Calu3 (cell line): ENCODE results near the gene LCN6. TPM values are rescaled to one million over a fixed set of nuclear protein-coding genes. Genes with fewer than 3 reads are reported as not detected.

Source experiments
- BruUV-seq: library from RNA; stranded (reverse); fragments of 400-500 nt; replicated peaks from 2 replicates; lab custom pipeline; 2021; lab: Mats Ljungman, UMichigan
- CTCF ChIA-PET: fragments of 300-600 bp; sonication (Branson Sonifier 250); formaldehyde crosslinking; loops from one replicate; lab custom pipeline; 2022; ENCODE audit warnings: antibody characterized with exemption; lab: Charles Lee
- DNase-seq: peaks from one replicate; pipeline ENCODE4 v3.0.0; 2022
- H3K27ac Mint-ChIP-seq: one replicate; pipeline ENCODE4 v1.8.0; 2022; ENCODE audit warnings: mixed read lengths; ENCODE audit not compliant: unreplicated experiment
- H3K27me3 Mint-ChIP-seq: one replicate; pipeline ENCODE4 v1.8.0; 2022; ENCODE audit warnings: mixed read lengths; ENCODE audit not compliant: unreplicated experiment
- H3K36me3 Mint-ChIP-seq: one replicate; pipeline ENCODE4 v1.8.0; 2022; ENCODE audit warnings: mild to moderate bottlenecking, moderate library complexity, mixed read lengths; ENCODE audit not compliant: insufficient read depth, unreplicated experiment
- H3K4me1 Mint-ChIP-seq: one replicate; pipeline ENCODE4 v1.8.0; 2022; ENCODE audit warnings: mild to moderate bottlenecking, low read depth, mixed read lengths; ENCODE audit not compliant: unreplicated experiment
- H3K4me3 Mint-ChIP-seq: one replicate; pipeline ENCODE4 v1.8.0; 2022; ENCODE audit warnings: mild to moderate bottlenecking, low read depth, moderate library complexity, mixed read lengths; ENCODE audit not compliant: unreplicated experiment
- H3K9me3 Mint-ChIP-seq: one replicate; pipeline ENCODE4 v1.8.0; 2022; ENCODE audit warnings: low read depth, mixed read lengths; ENCODE audit not compliant: unreplicated experiment
- intact Hi-C: fragments of 100-400 bp; cut with micrococcal nuclease; formaldehyde crosslinking; loops from one replicate; pipeline ENCODE4 v1.10.0; 2022; ENCODE audit not compliant: unreplicated experiment
- total RNA-seq: library from RNA; stranded (reverse); gene quantifications from 2 replicates; pipeline ENCODE4 v1.2.3, GENCODE V29; 2022
- TF ChIP-seq, protein P1 (sequence below): fragments of 200-600 bp; IDR thresholded peaks from one replicate; pipeline ENCODE4 v1.8.0; 2022; ENCODE audit warnings: antibody characterized with exemption; ENCODE audit not compliant: unreplicated experiment

Gene LCN6
- total RNA-seq, 1 experiment from 2014 or later, result not detected

DNA sequence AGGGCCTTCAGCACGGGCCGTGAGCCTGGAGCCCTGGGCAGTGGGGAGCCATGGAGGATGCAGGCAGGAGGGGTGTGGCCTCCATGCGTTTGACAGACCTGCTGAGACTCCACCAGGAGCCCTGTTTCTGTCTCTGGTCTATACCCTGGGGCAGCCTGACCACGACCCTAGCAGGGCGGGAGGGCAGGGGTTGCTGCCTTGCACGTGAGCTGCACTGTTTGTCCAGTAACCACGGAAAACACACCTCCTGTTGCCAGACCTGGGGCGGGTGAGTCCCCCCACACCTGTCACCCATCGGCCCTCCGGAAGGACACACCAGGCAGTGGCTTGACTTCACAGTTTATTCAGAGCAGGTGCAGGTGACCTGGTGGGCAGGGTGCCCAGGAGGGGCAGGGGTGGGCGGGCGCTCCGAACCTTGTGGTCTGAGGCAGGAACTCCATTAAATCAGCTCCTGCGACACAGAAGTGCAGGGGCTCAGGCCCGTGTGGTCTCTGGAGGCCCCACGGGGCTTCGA, 5.8 kb upstream of the LCN6 start:
- CTCF ChIA-PET, result no interaction called here
- Mint-ChIP-seq H3K36me3 (no peaks in the 10 kb centered on the region), H3K4me1 (no peaks in the 10 kb centered on the region), H3K4me3 (no peak overlapping the region), H3K27ac (no peak overlapping the region), H3K27me3 (peaks cover 40% of the 10 kb centered on the region), H3K9me3 (peaks cover 4% of the 10 kb centered on the region)
- no TSS peak for BruUV-seq
- no peak for DNase-seq
- intact Hi-C loops, result no loop called here
- TF ChIP-seq, protein P1, sequence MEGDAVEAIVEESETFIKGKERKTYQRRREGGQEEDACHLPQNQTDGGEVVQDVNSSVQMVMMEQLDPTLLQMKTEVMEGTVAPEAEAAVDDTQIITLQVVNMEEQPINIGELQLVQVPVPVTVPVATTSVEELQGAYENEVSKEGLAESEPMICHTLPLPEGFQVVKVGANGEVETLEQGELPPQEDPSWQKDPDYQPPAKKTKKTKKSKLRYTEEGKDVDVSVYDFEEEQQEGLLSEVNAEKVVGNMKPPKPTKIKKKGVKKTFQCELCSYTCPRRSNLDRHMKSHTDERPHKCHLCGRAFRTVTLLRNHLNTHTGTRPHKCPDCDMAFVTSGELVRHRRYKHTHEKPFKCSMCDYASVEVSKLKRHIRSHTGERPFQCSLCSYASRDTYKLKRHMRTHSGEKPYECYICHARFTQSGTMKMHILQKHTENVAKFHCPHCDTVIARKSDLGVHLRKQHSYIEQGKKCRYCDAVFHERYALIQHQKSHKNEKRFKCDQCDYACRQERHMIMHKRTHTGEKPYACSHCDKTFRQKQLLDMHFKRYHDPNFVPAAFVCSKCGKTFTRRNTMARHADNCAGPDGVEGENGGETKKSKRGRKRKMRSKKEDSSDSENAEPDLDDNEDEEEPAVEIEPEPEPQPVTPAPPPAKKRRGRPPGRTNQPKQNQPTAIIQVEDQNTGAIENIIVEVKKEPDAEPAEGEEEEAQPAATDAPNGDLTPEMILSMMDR, result no peak

DNA sequence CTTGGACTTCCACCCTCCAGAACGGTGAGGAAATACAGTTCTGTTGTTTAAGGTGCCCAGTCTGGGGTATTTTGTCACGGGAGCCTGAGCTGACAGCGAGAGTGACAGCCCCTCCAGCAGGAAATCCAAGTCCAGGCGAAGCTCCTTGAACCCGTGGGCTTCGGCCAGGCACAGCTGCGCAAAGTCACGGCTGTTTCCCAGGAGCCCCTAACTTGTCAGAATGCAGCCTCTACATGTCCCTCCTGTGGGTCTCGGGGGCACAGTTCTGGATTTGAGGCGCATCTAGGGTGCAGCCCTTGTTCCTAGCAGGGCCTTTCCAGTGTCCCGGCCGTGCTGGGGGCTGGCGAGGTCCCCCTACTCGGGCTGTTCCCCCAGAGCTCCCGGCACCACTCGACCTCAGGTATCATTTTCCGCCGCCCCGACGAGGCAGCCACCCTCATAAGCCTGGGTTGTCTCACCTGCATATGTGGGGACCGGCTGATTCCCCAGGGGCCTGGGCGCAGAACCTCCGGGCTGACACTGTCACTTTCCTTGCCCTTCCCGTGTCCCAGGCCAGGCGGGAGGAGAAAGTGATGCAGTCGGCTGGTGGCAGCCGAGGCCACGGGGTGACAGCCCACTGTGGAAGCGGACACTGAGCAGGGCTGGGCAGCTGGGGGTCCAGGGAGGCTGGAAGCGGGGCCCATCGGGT, 5.2 kb upstream of the LCN6 start:
- Mint-ChIP-seq H3K4me3 (no peak overlapping the region), H3K27ac (no peak overlapping the region), H3K36me3 (no peaks in the 10 kb centered on the region), H3K9me3 (peaks cover 4% of the 10 kb centered on the region), H3K27me3 (peaks cover 46% of the 10 kb centered on the region), H3K4me1 (no peaks in the 10 kb centered on the region)
- TF ChIP-seq, protein P1, result no peak
- CTCF ChIA-PET, result no interaction called here
- no TSS peak for BruUV-seq
- intact Hi-C loops, result no loop called here
- DNase-seq, result no peak

DNA sequence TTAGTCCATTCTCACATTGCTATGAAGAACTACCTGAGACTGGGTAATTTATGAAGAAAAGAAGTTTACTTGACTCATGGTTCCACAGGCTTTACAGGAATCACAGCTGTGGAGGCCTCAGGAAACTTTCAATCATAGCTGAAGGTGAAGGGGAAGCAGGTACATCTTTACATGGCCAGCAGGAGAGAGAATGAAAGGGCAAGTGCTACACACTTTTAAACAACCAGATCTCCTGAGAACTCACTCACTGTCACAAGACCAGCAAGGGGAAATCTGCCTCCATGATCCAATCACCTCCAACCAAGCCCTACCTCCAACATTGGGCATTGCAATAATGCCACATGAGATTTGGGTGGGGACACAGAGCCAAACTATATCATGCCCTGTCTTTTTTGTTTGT, 3.5 kb upstream of the LCN6 start:
- DNase-seq, result no peak
- BruUV-seq, result no TSS peak
- TF ChIP-seq, protein P1, result no peak
- Mint-ChIP-seq H3K9me3 (peaks cover 4% of the 10 kb centered on the region), H3K36me3 (no peaks in the 10 kb centered on the region), H3K4me3 (no peak overlapping the region), H3K27ac (no peak overlapping the region), H3K4me1 (no peaks in the 10 kb centered on the region), H3K27me3 (peaks cover 63% of the 10 kb centered on the region)
- intact Hi-C loops, result no loop called here
- CTCF ChIA-PET, result interaction anchor here (0.6 kb wide), 1 partner anchor 12 kb away, joined by 3 read pairs; no protein-coding TSS in a partner anchor

DNA sequence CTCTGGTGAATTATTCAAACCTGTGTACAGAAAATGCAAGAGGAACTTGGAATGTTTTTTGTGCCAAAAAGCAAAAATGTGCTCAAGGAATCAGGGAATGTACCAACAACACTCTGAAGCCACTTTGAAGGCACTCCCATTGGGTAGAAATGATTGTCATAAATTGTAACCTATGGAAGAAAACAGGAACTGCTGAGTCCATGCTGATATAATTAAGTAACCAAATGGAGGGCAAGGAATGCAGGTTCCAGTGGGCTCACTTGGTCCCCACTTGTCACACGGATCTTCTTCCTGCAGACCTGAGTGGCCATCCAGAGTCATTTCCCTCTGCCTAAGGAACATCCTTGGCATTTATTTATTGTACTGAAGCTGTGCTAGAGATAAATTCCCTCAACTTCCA, 2.9 kb upstream of the LCN6 start:
- no TSS peak for BruUV-seq
- TF ChIP-seq, protein P1, result no peak
- no peak for DNase-seq
- Mint-ChIP-seq H3K4me1 (no peaks in the 10 kb centered on the region), H3K9me3 (peaks cover 4% of the 10 kb centered on the region), H3K4me3 (no peak overlapping the region), H3K27me3 (peaks cover 64% of the 10 kb centered on the region), H3K36me3 (no peaks in the 10 kb centered on the region), H3K27ac (no peak overlapping the region)
- intact Hi-C loops, result no loop called here
- CTCF ChIA-PET, result interaction anchor here (0.6 kb wide), 1 partner anchor 11 kb away, joined by 3 read pairs; no protein-coding TSS in a partner anchor
